Astrocyte of the cerebellum (primary cell): ENCODE data around the gene AKNA.

Experiments
- DNase-seq: peaks from one replicate; pipeline ENCODE4 v3.0.0-alpha.2; 2011; ENCODE audit warnings: low read depth
- H3K4me3 ChIP-seq: 2 replicates; pipeline ENCODE4 v1.5.1; 2011; ENCODE audit warnings: mild to moderate bottlenecking, low read depth, low read length, moderate library complexity
- CTCF ChIP-seq: IDR thresholded peaks from 2 replicates; pipeline ENCODE4 v1.5.1; 2012; ENCODE audit warnings: low read length, low read depth, moderate library complexity, mild to moderate bottlenecking; ENCODE audit errors: missing control alignments
- in situ Hi-C: cut with HindIII; loops from 2 replicates; pipeline ENCODE4 v1.10.0; 2017; ENCODE audit warnings: low sequenced_read_pairs

AKNA gene

GRCh38 chr9:114406441-114406840 lies 18.7 kb upstream of the AKNA start:
- no peak for TF ChIP-seq CTCF
- in situ Hi-C loops, result no loop called here
- no peak for DNase-seq

GRCh38 chr9:114405294-114406034 lies 17.7 kb upstream of the AKNA start:
- DNase-seq, result peak; percentile 64
- in situ Hi-C loops, result no loop called here
- TF ChIP-seq CTCF, result peak; percentile 83
- H3K4me3 ChIP-seq, result no peak overlapping the region

More at GRCh38 chr9:114406441-114406840, 18.7 kb upstream of the AKNA start:
- no peak overlapping the region for H3K4me3 ChIP-seq

- H3K4me3 ChIP-seq, result no peak overlapping the region
- no peak for TF ChIP-seq CTCF
- no peak for DNase-seq
- in situ Hi-C loops, result no loop called here
Measured at GRCh38 chr9:114404531-114404930, 16.7 kb upstream of the AKNA start.

GRCh38 chr9:114403153-114403756 lies 15.5 kb upstream of the AKNA start:
- no peak overlapping the region for H3K4me3 ChIP-seq
- no peak for TF ChIP-seq CTCF
- in situ Hi-C loops, result no loop called here
- DNase-seq, result no peak

GRCh38 chr9:114401344-114401743 lies 13.6 kb upstream of the AKNA start:
- in situ Hi-C loops, result no loop called here

GRCh38 chr9:114400772-114401171 lies 13.0 kb upstream of the AKNA start:
- no peak for DNase-seq
- in situ Hi-C loops, result no loop called here
- TF ChIP-seq CTCF, result no peak
- H3K4me3 ChIP-seq, result no peak overlapping the region

More at GRCh38 chr9:114401344-114401743, 13.6 kb upstream of the AKNA start:
- TF ChIP-seq CTCF, result no peak
- DNase-seq, result no peak
- no peak overlapping the region for H3K4me3 ChIP-seq
